Stimulated activated CD8-positive, alpha-beta memory T cell treated with anti-CD3 and anti-CD28 coated beads, Interleukin-7, amount 100 ng/mL, for 48 hours (primary cell): ENCODE results near the gene KMT5B.
A peak's percentile ranks its signal among the peaks of the same experiment; 100 is the strongest.

Source experiments
- DNase-seq, 2 donors: peaks; one replicate each; pipeline ENCODE4 v3.0.0-alpha.2; 2020; ENCODE audit warnings: low read depth in 1 of 2; ENCODE audit errors: extremely low read depth in 1 of 2

Gene KMT5B

DNA sequence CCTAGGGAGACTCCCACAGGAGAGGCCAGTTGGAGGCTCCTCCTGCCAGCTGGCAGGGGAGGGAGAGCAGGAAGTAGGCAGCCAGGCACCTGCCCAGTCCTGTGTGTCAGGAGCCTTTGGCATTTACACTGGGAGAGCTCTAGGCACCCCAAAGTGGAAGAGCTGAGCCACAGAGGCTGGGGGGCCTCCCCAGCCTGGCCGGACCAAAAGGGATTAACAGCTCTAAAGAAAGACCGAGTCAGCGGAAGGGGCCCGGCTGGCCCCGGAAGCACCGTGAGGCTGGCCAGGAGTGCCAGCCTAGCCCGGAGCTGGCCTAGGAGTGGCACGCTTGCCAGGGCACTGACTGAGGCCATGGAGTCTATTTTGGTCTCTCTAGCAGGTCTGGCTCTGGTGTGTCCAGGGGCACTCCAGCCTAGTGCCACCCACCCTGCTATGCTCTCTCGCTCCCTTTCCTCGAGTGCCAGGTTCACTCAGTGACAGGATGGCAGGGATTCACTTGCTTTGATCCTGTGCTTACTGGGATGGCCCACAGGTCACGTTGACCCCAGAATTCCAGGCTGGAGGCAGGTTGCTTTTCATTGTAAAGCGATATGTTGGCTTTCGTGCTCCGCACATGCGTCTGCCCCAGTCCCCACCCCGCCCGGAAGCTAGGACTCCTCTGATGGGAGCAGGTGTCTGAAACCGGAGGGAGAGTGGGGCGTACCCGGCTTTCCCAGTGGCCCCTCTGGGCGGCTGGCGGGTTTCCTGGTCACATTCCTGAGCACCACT lies 3.3 kb upstream of the KMT5B start:
- no peak for DNase-seq

DNA sequence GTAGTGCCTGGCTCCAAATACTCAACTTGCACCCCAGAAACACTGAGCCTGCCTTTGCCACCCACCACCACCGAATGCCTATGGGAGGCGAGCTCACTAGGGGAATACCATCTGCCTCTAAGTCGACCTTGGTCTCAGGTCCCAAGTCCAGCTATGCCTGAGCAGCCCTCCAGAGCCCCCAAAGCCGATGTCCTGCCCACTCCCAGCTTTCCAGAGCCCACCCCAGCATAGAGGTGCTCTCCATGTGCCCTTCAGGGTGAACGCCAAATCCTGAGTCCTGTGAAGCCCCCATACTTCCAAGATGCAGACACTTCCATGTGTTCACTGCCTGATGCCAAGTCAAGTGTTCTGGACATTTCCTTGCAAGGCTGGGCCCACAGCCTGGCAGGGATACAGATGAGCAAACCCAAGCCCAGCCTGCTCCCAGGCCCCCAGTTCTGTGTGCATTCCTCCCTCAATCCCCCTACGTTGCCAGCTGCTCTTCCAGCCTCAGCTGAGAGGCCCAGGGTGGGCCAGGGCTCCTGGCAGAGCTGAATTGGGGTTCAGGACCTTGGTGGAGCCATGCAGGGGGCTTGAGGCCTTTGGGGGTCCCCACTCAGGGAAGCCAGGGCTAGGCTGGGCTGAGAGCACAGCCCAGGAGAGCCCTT lies 2.6 kb upstream of the KMT5B start:
- no peak for DNase-seq

DNA sequence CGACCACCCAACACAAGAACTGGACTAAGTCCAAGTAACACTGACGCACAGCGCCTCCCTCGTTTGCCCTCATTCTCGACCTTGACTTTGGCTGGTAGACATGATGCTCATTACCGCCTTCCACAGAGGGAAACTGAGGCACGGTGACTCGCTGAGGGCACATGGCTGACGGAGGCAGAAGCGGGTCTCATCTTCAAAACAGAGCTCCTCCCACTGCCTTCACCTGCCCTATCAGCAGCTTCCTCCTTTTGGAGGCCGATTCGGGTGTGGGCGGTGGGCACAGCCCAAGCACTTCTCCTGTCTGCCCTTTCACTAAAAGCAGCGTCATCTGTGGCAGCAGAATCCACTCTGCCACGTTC lies 2.0 kb upstream of the KMT5B start:
- DNase-seq: no peak

DNA sequence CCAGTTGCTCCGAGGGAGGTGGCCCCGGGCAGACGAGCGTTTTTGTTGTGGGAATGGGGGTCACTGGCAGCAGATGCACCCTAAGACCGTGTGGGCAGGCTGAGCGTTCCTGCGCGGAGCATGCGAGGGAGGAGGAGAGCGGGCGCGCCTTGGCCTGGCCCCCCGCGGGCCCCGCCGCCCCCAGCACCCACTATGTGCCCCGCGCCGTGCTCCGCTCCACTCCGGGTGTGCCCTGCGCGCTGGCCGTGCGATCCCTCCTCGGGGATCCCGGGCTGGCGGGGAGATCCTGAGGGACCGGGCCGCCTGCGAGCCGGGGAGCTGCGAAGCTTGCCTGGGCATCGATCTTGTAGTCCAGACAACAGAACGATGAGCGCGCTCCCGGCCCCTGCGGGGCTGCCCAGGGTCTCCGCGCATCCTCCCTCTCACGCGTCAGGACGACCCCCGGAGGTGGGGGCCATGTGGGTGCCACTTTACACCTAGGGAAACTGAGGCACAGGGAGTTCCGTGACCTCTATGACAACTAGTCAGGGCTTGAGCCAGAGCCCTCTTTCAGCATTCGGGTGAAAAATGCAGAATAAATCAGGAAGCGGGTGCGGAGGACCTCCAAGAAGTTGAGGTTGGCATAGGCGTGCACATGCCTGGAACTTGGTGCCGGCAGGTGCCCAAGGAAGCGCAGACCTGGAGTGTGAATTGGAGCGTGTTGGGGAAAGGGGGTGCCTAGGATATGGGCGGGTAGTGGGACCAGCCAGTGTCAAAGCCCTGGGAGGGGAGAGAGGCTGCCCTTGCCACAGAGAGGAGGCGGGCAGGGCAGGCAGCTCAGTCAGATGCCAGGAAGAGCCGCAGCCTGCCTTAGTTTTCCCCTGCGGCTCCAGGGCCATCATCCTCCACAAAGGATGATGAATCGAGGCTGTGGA lies 1.3 kb upstream of the KMT5B start:
- DNase-seq: no peak

DNA sequence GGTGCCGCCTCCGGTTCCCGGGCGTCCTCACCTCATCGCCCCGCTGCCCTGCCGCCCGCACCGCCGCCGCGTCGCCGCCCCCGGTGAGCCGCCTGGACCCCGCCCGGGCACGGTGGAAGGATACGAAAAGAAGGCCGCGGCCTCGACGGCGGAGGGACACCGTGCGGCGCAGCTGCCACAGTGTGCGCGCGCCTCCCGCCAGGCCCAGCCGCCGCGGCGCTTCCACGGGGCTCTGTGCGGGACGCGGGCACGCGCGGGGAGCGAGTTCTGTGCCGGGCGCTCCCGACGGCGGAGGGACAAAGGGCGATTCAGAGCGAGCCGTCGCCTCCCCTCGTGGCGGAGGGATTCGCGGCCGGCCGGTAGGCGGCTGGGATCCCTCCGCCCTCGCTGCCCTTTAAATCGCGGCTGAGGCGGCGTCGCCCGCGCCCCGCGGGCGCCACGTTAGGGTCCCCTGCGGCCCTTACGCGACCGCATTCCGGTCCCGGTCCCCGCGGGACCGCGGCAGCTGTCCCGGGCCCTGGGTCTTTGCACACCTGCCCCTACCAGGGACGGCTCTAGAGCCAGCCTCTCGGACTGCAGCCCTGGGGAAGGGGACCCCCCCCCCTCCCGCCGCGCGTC lies 568 bp upstream of the KMT5B start:
- peak; percentile 55 to 56 for DNase-seq

DNA sequence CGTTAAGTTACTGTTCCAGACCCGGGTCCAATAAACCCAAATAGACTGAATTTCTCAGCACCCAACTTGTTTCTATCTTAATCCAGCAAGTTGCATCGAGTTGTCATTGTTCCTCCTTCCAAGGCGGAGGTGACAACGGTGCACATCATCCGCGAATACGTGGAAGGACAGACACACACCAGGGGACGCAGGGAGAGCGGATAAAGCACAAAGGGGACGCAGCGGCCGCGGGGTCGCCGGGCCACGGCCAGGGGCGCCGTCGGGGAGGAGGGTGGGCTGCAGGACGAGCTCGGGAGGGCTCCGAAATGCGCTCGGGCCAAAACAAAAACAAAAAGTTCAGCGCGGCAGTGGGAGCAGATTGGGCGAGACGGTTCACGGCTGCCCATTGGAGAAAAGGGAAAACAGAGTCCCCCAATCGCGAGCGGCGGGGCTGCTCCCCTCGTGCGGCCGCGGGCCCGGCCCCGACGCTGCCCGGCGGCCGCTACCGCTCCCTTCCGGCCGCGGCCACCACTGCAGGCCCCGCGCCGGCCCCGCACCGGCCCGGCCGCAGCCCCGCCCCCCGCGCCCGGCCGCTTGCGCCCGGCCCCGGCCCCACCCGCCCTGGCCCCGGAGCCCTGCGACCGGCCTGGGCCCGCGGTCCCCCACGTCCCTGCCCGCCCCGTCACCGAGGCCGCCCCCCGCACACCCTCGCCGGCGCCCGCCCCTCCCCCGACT lies 518 bp downstream of the KMT5B start:
- peak; percentile 34 for DNase-seq

DNA sequence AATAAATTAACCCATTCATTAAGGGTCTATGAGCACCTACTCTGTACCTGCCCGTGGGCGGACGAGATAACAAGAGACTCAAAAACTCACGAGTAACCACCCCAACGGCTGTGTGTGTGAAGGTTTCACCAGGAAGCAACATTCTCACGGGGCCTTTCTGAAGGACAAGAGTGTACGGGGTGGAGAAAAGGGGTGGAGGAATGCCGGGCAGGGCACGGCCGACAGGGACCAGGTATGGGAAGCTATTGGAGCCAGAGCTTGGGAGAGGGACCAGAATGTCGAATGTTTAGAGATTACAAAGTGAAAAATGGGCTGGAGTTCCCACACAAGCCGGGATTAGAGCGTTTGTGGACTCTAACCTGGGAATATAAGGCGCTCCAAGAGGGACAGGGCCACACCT lies 1.6 kb downstream of the KMT5B start:
- no peak for DNase-seq

DNA sequence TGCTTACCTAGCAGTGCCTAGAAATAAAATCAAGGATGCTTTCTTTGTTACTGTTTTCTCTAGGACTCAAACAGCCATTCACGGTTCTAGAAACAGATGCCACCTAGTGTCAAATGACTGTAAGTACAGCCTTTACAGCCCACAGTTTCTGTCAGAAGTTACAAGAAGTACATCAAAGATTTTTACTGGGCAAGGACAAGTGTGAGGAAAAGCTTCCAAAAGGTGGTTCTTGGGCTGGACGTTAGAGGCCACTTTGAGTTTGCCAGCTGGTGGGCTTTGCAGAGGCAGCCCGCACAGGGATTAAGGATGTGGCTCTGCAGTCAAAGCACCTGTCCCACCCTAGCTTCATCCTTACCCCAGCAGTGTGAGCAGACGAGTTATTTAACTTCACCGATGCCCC lies 6.9 kb downstream of the KMT5B start:
- DNase-seq: no peak

DNA sequence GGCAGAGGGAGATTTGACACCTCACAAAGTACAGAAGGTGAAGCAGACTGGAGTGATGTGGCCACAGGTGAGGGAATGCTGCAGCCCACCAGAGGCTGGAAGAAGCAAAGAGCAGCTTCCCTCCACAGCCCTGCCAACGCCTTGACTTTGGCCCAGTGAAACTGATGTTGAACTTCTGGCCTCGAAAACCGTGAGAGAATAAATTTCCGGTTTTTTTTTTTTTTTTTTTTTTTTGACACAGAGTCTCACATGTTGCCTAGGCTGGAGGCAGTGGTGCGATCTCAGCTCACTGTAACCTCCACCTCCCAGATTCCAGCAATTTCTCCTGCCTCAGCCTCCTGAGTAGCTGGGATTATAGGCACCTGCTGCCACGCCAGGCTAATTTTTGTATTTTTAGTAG lies 8.7 kb downstream of the KMT5B start:
- no peak for DNase-seq

DNA sequence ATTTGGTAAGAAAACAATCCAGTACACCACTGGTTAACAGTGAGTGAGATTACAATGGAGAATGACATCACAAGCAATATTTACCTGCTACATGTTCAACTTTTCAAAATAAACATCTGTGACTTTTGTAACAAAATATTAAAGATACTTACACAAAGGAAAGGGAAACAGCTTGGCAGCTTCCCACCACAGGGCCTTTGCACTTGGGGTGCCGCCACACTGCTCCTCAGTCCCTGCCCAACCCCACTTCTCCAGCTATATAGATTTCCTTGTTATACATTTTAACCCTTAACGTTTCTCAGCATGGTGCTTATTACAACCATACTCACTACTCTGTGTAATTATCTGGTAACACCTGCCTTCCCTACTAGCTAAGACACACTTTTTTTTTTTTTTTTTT lies 10.9 kb downstream of the KMT5B start:
- no peak for DNase-seq

DNA sequence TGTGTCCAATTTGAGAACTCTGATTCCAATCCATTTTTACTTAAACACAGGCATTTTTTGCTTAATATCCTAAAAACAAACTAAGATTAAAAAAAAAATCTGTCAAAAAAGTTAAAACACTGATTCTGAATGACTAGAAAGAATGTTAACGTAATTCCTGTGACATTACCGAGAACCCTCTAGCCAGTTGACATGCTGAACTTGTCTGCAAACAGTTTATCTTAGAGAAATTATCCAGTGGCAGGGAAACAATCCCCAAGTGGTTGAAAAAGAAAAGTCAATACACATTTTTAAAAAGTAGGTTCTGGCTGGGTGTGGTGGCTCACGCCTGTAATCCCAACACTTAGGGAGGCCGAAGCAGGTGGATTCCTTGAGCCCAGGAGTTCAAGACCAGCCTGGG lies 11.6 kb downstream of the KMT5B start:
- DNase-seq: no peak

DNA sequence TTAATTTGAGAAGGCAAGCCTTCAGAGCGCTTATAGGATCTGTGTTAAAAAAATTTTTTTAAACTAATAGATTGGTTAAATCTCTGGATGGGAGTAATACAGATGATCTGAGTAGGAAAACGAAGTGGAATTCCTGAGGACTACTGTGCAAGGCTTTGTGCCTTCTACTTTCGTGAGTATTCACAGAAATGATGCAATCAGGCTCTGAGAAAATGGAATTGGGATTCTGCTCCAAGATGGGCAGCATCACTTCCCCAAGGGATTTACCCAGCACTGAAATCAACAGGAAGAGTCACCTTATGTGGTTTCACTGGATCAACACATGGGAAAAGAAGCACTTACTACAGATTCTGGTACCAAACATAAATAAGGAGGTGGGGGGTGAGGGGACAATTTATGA lies 12.5 kb downstream of the KMT5B start:
- no peak for DNase-seq

DNA sequence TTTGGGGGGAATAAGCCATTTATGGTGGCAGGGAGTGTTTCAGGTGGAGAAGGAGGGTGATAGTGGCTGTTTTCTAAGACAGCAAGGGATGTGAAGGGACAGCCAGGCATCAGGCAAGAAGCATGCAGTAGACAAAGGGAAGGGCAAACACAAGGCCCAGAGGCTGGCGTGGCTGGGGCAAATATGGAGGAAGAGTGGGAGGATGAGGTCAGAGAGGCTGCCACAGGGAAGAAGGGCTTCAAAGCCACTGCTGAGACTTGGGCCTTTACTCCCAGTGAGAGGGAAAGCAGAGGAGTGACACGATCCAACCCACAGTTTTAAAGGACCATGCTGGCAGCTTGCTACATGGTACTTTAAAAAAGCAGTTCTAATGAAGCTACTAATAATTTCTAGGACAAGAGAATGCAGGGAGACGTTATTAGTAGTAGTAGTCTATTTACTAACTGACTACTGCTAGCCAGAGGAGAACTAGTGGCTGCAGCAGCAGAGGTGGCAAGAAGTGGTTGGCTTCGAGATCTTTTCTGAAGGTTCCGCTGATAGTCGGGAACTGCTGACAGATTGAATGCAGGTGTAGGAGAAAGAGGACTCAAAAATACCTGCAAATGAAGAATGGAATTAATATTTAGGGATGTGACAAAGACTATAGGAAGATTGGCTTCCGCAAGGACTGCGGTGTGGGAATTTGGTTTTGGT lies 13.7 kb downstream of the KMT5B start:
- DNase-seq: no peak

DNA sequence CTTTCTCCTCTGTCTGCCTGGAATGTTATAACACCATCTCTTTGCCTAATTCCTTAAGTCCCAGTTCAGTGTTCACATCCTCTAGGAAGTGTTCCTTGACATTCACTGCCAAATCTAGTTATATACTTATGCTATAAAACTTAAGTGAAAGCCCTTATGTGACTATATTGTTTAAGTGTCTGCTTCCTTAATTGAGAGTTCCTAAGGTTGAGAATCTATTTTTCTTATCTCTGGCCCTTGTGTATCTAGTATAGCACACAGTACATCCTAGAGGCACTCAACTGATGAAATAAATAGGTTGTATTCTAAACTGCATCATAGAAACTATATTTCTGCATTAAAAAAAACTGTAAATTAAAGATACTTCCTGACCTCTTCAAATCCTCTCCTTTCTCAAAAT lies 16.9 kb downstream of the KMT5B start:
- DNase-seq: no peak

DNA sequence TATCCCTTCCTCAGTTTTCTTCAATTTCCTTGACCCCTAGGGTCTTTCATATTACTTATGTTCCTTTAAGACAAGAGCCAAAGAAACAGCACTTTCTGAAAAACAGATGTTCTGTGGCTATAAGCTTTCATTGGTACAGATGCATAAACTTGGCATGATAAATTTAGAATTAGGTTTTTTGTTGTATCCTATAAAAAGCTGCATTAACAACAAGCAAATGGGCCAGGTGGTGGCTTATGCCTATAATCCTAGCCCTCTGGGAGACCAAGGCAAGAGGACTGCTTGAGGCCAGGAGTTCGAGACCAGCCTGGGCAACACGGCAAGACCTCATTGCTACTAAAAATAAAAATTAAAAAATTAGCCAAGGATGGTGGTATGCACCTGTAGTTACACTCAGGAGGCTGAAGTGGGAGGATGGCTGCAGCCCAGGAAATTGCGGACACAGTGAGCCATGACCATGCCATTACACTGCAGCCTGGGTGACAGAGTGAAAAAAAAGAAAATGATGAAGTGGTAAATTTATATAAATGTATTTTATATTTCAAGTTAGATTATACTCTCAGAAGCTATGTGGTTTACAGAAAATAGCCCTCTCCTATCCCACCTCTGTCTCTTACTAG lies 18.3 kb downstream of the KMT5B start:
- DNase-seq: no peak

DNA sequence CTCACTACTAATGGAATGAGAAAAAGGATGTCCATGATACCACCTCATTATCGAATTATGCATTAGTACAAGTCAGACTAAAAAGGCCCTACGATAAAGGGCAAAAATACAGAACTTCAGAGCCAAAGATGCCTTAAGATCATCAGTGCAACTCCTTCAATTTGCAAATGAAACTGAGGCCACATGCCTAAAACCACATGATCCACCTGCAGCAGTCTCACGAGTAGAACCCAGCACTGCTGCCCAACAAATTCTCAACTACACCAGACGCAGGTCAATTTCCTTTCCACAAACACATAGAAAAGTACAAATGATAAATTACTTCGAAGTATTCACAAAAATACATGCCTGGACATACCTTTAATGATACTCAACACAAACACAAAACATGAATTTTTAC lies 20.1 kb downstream of the KMT5B start:
- no peak for DNase-seq

DNA sequence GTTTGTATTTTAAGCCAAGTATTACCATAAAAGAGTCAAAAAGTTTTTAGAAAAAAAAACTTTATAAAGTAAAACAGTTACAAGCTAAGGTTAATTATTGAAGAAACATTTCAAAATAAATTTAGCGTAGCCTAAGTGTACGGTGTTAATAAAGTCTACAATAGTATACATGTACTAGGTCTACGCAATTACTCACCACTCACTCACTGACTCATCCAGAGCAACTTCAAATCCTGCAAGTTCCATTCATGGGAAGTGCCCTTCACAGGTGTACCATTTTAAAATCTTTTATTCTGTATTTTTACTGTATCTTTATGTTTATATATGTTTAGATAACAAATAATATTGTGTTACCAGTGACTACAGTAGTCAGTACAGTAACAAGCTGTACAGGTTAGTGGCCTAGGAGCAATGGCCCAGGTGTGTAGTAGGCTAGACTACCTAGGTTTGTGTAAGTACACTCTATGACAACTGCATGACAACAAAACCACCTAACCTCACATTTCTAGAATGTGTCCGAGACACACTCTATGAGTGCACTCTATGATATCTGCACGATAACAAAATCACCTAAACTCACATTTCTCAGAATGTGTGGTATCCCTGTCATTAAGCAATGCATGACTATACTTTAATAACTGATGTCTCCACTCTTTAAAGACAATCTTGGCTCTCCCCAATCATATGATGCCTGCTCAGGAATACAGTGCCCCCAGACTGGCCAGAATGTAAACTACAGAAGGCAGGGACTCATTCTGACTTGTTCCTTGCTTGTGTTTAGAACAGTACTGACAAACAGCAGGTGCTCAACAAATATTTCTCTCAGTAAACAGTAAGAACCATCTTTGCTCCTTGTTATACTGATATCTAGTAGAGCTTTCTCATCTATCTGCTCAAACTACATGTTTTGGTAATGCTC lies 21.2 kb downstream of the KMT5B start:
- no peak for DNase-seq

DNA sequence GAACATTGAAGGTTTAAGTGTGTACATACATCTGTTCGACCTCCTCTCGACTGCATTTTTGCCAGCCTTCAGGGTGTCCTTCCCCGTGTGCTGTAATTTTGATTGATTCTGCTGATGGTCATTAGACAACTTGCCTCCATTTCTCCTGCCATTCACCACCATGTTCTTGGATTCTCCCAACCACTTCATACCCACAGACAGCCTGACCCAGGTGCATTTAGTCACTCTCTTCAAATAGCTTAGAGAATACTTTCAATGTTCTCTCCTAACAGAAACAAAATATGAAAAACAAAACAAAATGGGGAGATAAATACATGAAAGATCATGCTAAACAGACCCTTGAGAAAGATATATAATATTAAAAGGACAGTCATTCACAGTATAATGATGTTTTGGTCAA lies 23.2 kb downstream of the KMT5B start:
- DNase-seq: no peak

DNA sequence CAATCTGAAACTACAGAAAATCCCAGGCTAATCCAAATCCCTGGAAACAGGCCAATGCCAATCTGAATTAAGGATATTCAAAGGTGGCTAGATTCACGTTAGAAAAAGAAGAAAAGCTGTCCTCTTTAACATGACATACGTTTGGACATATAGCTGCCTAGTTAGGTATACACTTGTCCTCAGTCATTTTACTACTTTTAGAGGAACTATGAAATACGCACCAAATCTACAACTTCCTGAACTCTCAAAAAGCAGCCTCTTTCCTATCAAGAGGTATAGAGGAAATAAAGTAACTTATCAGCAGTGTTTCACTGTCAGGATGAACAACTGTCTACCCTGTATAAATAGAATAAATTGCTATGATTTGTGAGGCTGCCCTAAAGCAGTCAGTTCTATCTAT lies 24.0 kb downstream of the KMT5B start:
- no peak for DNase-seq
